ENCODE measurements around the gene ZNF385B.

The ZNF385B gene

GRCh38 chr2:179571252-179571651 lies 290.2 kb downstream of the ZNF385B start:
- H3K9me3 Mint-ChIP-seq, result peaks cover 7% of the 10 kb centered on the region
- H3K4me1 Mint-ChIP-seq, result no peaks in the 10 kb centered on the region
- no peak overlapping the region for H3K4me3 Mint-ChIP-seq
- no peaks in the 10 kb centered on the region for H3K36me3 Mint-ChIP-seq
- DNase-seq (ENCODE audit: low spot score in 2 of 2), result no peak
- ATAC-seq, result no peak
- H3K27ac Mint-ChIP-seq, result no peak overlapping the region

GRCh38 chr2:179569831-179570233 lies 291.6 kb downstream of the ZNF385B start:
- no peak for DNase-seq (ENCODE audit: low spot score in 2 of 2)

GRCh38 chr2:179565807-179566206 lies 295.6 kb downstream of the ZNF385B start:
- Mint-ChIP-seq H3K27ac (no peak overlapping the region), H3K4me3 (no peak overlapping the region), H3K9me3 (peaks cover 11% of the 10 kb centered on the region), H3K4me1 (no peaks in the 10 kb centered on the region), H3K36me3 (no peaks in the 10 kb centered on the region)
- no peak for ATAC-seq
- no peak for DNase-seq (ENCODE audit: low spot score in 2 of 2)

More at GRCh38 chr2:179569831-179570233, 291.6 kb downstream of the ZNF385B start:
- no peak overlapping the region for H3K27ac Mint-ChIP-seq
- no peak for ATAC-seq
- H3K4me3 Mint-ChIP-seq, result no peak overlapping the region
- H3K4me1 Mint-ChIP-seq, result no peaks in the 10 kb centered on the region
- H3K36me3 Mint-ChIP-seq, result no peaks in the 10 kb centered on the region
- H3K9me3 Mint-ChIP-seq, result peaks cover 10% of the 10 kb centered on the region

GRCh38 chr2:179562330-179562885 lies 299.0 kb downstream of the ZNF385B start:
- no peak overlapping the region for H3K27ac Mint-ChIP-seq
- DNase-seq (ENCODE audit: low spot score in 2 of 2), result no peak
- ATAC-seq, result no peak
- no peak overlapping the region for H3K4me3 Mint-ChIP-seq
- no peaks in the 10 kb centered on the region for H3K36me3 Mint-ChIP-seq
- no peaks in the 10 kb centered on the region for H3K4me1 Mint-ChIP-seq
- H3K9me3 Mint-ChIP-seq, result peaks cover 10% of the 10 kb centered on the region

- H3K27ac Mint-ChIP-seq, result no peak overlapping the region
- no peak overlapping the region for H3K4me3 Mint-ChIP-seq
- ATAC-seq, result no peak
- H3K36me3 Mint-ChIP-seq, result no peaks in the 10 kb centered on the region
- no peaks in the 10 kb centered on the region for H3K4me1 Mint-ChIP-seq
- peaks cover 10% of the 10 kb centered on the region for H3K9me3 Mint-ChIP-seq
- DNase-seq (ENCODE audit: low spot score in 2 of 2), result no peak
Observed at GRCh38 chr2:179561702-179562101, 299.7 kb downstream of the ZNF385B start.

- DNase-seq (ENCODE audit: low spot score in 2 of 2), result no peak
- Mint-ChIP-seq H3K4me3 (no peak overlapping the region), H3K9me3 (peaks cover 7% of the 10 kb centered on the region), H3K4me1 (no peaks in the 10 kb centered on the region), H3K27ac (no peak overlapping the region), H3K36me3 (no peaks in the 10 kb centered on the region)
- ATAC-seq, result no peak
Observed at GRCh38 chr2:179560257-179560735, 301.1 kb downstream of the ZNF385B start.

GRCh38 chr2:179559108-179559806 lies 302.2 kb downstream of the ZNF385B start:
- DNase-seq (ENCODE audit: low spot score in 2 of 2), result no peak
- no peaks in the 10 kb centered on the region for H3K36me3 Mint-ChIP-seq
- no peak overlapping the region for H3K4me3 Mint-ChIP-seq
- no peak for ATAC-seq
- H3K27ac Mint-ChIP-seq, result no peak overlapping the region
- H3K9me3 Mint-ChIP-seq, result peaks cover 5% of the 10 kb centered on the region
- no peaks in the 10 kb centered on the region for H3K4me1 Mint-ChIP-seq

GRCh38 chr2:179558010-179558934 lies 303.1 kb downstream of the ZNF385B start:
- Mint-ChIP-seq H3K4me3 (no peak overlapping the region), H3K9me3 (peaks cover 5% of the 10 kb centered on the region), H3K4me1 (no peaks in the 10 kb centered on the region), H3K36me3 (no peaks in the 10 kb centered on the region), H3K27ac (no peak overlapping the region)
- ATAC-seq, result no peak
- no peak for DNase-seq (ENCODE audit: low spot score in 2 of 2)

- H3K4me3 Mint-ChIP-seq, result no peak overlapping the region
- no peaks in the 10 kb centered on the region for H3K4me1 Mint-ChIP-seq
- DNase-seq (ENCODE audit: low spot score in 2 of 2), result no peak
- no peaks in the 10 kb centered on the region for H3K36me3 Mint-ChIP-seq
- peaks cover 5% of the 10 kb centered on the region for H3K9me3 Mint-ChIP-seq
- no peak for ATAC-seq
- no peak overlapping the region for H3K27ac Mint-ChIP-seq
Observed at GRCh38 chr2:179556425-179556824, 305.0 kb downstream of the ZNF385B start.

- Mint-ChIP-seq H3K4me3 (no peak overlapping the region), H3K27ac (no peak overlapping the region), H3K9me3 (peaks cover 5% of the 10 kb centered on the region), H3K36me3 (no peaks in the 10 kb centered on the region), H3K4me1 (no peaks in the 10 kb centered on the region)
- no peak for DNase-seq (ENCODE audit: low spot score in 2 of 2)
- ATAC-seq, result no peak
Observed at GRCh38 chr2:179555691-179556283, 305.6 kb downstream of the ZNF385B start.

- no peak for ATAC-seq
- no peak overlapping the region for H3K27ac Mint-ChIP-seq
- H3K36me3 Mint-ChIP-seq, result no peaks in the 10 kb centered on the region
- DNase-seq (ENCODE audit: low spot score in 2 of 2), result no peak
- H3K4me1 Mint-ChIP-seq, result no peaks in the 10 kb centered on the region
- peaks cover 2% of the 10 kb centered on the region for H3K9me3 Mint-ChIP-seq
- no peak overlapping the region for H3K4me3 Mint-ChIP-seq
Observed at GRCh38 chr2:179554639-179555386, 306.6 kb downstream of the ZNF385B start.

GRCh38 chr2:179553382-179553781 lies 308.0 kb downstream of the ZNF385B start:
- ATAC-seq (no peak), DNase-seq (ENCODE audit: low spot score in 2 of 2) (no peak)
- Mint-ChIP-seq H3K4me1 (no peaks in the 10 kb centered on the region), H3K4me3 (no peak overlapping the region), H3K9me3 (peaks cover 2% of the 10 kb centered on the region), H3K36me3 (no peaks in the 10 kb centered on the region), H3K27ac (no peak overlapping the region)

GRCh38 chr2:179551539-179552045 lies 309.8 kb downstream of the ZNF385B start:
- Mint-ChIP-seq H3K36me3 (no peaks in the 10 kb centered on the region), H3K4me3 (no peak overlapping the region), H3K9me3 (peaks cover 7% of the 10 kb centered on the region), H3K4me1 (no peaks in the 10 kb centered on the region), H3K27ac (no peak overlapping the region)
- no peak for DNase-seq (ENCODE audit: low spot score in 2 of 2)
- ATAC-seq, result no peak

GRCh38 chr2:179550849-179551248 lies 310.6 kb downstream of the ZNF385B start:
- no peaks in the 10 kb centered on the region for H3K36me3 Mint-ChIP-seq
- no peak overlapping the region for H3K4me3 Mint-ChIP-seq
- DNase-seq (ENCODE audit: low spot score in 2 of 2) (no peak), ATAC-seq (no peak)
- peaks cover 9% of the 10 kb centered on the region for H3K9me3 Mint-ChIP-seq
- H3K4me1 Mint-ChIP-seq, result no peaks in the 10 kb centered on the region
- H3K27ac Mint-ChIP-seq, result no peak overlapping the region
